Lung (tissue), 12 donors: ENCODE data around the gene ANKFY1. TPM values are rescaled to one million over a fixed set of nuclear protein-coding genes. Genes with fewer than 3 reads are reported as not detected.

Source experiments
- ATAC-seq: fragments of 200-7000 bp; cut with Tn5 transposase; one replicate; pipeline ENCODE4 v1.9.1; 2020; ENCODE audit warnings: moderate number of reproducible peaks; ENCODE audit not compliant: insufficient read depth, low FRiP score
- DNase-seq, 3 donors: peaks; one replicate each; pipeline ENCODE4 v3.0.0-alpha.2; 2013 to 2017
- H3K27ac ChIP-seq, 2 donors: one replicate each; pipeline ENCODE4 v1.5.1; 2013; ENCODE audit warnings: mild to moderate bottlenecking in 2 of 2, moderate library complexity in 2 of 2, control low read depth in 1 of 2, inconsistent platforms in 1 of 2, low read depth in 1 of 2, low read length in 1 of 2
- H3K27me3 ChIP-seq, 3 donors: one replicate each; pipeline ENCODE4 v1.5.1; 2013; ENCODE audit warnings: low read length in 2 of 3; ENCODE audit not compliant: control insufficient read depth in 3 of 3, insufficient read depth in 3 of 3
- H3K36me3 ChIP-seq, 4 donors: one replicate each; pipeline ENCODE4 v1.5.1; 2013; ENCODE audit warnings: low read length in 4 of 4, mild to moderate bottlenecking in 1 of 4, moderate library complexity in 1 of 4; ENCODE audit not compliant: control insufficient read depth in 4 of 4, insufficient read depth in 4 of 4
- H3K4me1 ChIP-seq, 5 donors: one replicate each; pipeline ENCODE4 v1.5.1; 2013; ENCODE audit warnings: low read length in 5 of 5, mild to moderate bottlenecking in 2 of 5, moderate library complexity in 1 of 5; ENCODE audit not compliant: control insufficient read depth in 5 of 5, insufficient read depth in 5 of 5
- H3K4me3 ChIP-seq: one replicate; pipeline ENCODE4 v1.5.1; 2013; ENCODE audit warnings: mild to moderate bottlenecking, control low read depth, moderate library complexity
- H3K9ac ChIP-seq, 2 donors: one replicate each; pipeline ENCODE4 v1.5.1; 2013; ENCODE audit warnings: low read length in 2 of 2, control low read depth in 1 of 2; ENCODE audit not compliant: insufficient read depth in 1 of 2
- H3K9me3 ChIP-seq, 4 donors: one replicate each; pipeline ENCODE4 v1.5.1; 2013; ENCODE audit warnings: low read length in 3 of 4, mild to moderate bottlenecking in 1 of 4, moderate library complexity in 1 of 4; ENCODE audit not compliant: control insufficient read depth in 4 of 4, insufficient read depth in 3 of 4
- CTCF ChIP-seq: IDR thresholded peaks from 2 replicates; pipeline ENCODE4 v1.5.1; 2012; ENCODE audit warnings: mild to moderate bottlenecking; ENCODE audit errors: control extremely low read depth, extremely low read depth
- WGBS, 2 donors: extraction: QIAGEN DNeasy Blood & Tissue Kit; methylation state at CpG; one replicate each; pipeline ENCODE4 v1.1.7; 2013; 5-methylcytosine and 5-hydroxymethylcytosine counted together
- polyA plus RNA-seq, 2 donors: library from polyadenylated mRNA; stranded (reverse); fragments of 200-250 nt; gene quantifications; one replicate each; pipeline ENCODE4 v1.2.1, GENCODE V29; 2013
- total RNA-seq, 2 donors: library from RNA; depleted of rRNA in 1 of 2; stranded (reverse); fragments of >200 nt in 1 of 2; gene quantifications; one replicate each; pipeline ENCODE4 v1.2.1, GENCODE V29; 2014 to 2021
- donor health status: control.
- donor health status: control.
- donor health status: Bipolar disorder and iron deficiency.
- donor health status: healthy.
- donor health status: DM: yes; HTN: yes; CAD: no.

The ANKFY1 gene
- total and polyA plus RNA-seq, 4 donors = 11.4 to 60.2 (median 38.8) TPM

- WGBS, 2 donors = 67 to 75% methylated on average over 5 of the region's 5 CpGs
- Histone ChIP-seq H3K9ac (no peak overlapping the region), H3K27me3 (no peaks in the 10 kb centered on the region), H3K27ac (no peak overlapping the region), H3K9me3 (no peaks in the 10 kb centered on the region), H3K36me3 (peaks cover 0 to 3% (median 1%) of the 10 kb centered on the region in 4 donors), H3K4me1 (peaks cover 0 to 12% (median 2%) of the 10 kb centered on the region in 5 donors), H3K4me3 (no peak overlapping the region)
- ATAC-seq = no peak
- no peak for DNase-seq
- TF ChIP-seq CTCF = no peak
Measured at GRCh38 chr17:4146641-4147040, 117.1 kb downstream of the ANKFY1 start.

- DNase-seq (peak in 1 of 3 donors; percentile 10), ATAC-seq (no peak)
- Histone ChIP-seq H3K9me3 (no peaks in the 10 kb centered on the region), H3K4me3 (no peak overlapping the region), H3K9ac (peak overlapping the region; percentile 94 to 98), H3K4me1 (peaks cover 0 to 17% (median 6%) of the 10 kb centered on the region in 5 donors), H3K27me3 (no peaks in the 10 kb centered on the region), H3K36me3 (peaks cover 0 to 5% (median 3%) of the 10 kb centered on the region in 4 donors), H3K27ac (peak overlapping the region; percentile 98 to 99)
- TF ChIP-seq CTCF = no peak
- 68 to 76% methylated on average over 3 of the region's 3 CpGs for WGBS, 2 donors
Measured at GRCh38 chr17:4144422-4144747, 119.4 kb downstream of the ANKFY1 start.

- no peak for TF ChIP-seq CTCF
- Histone ChIP-seq H3K27me3 (no peaks in the 10 kb centered on the region), H3K36me3 (peaks cover 0 to 5% (median 3%) of the 10 kb centered on the region in 4 donors), H3K4me1 (peaks cover 0 to 17% (median 6%) of the 10 kb centered on the region in 5 donors), H3K9ac (peak overlapping the region; percentile 94 to 98), H3K27ac (peak overlapping the region; percentile 98 to 99), H3K4me3 (peak overlapping the region; percentile 69), H3K9me3 (no peaks in the 10 kb centered on the region)
- 1% methylated on average over 65 to 69 of the region's 69 CpGs for WGBS, 2 donors
- peak; percentile 95 to 98 (median 97) for DNase-seq
- peak; percentile 76 for ATAC-seq
Measured at GRCh38 chr17:4143563-4144421, 120.0 kb downstream of the ANKFY1 start.
